SJSA1 (cell line): ENCODE results near the gene ZNF335. TPM values are rescaled to one million over a fixed set of nuclear protein-coding genes. Genes with fewer than 3 reads are reported as not detected.
"Not testable (repeated sequence)": the region's sequence is repeated elsewhere in the genome, so short reads cannot be mapped to it uniquely, and the experiment has no call there.

ENCODE experiments used
- DNase-seq, 2 experiments: peaks; one replicate each; pipeline ENCODE4 v3.0.0-alpha.2; 2015 to 2020; ENCODE audit warnings: low spot score in 2 of 2, low read depth in 1 of 2
- H3K27ac ChIP-seq: fragments of 250-450 bp; sonication (Bioruptor Pico); 2 replicates; pipeline ENCODE4 v1.5.1; 2020; ENCODE audit warnings: mild to moderate bottlenecking, moderate library complexity
- H3K27me3 ChIP-seq: fragments of 250-450 bp; sonication (Bioruptor Pico); replicated peaks from 2 replicates; pipeline ENCODE4 v1.5.1; 2020; ENCODE audit warnings: mild to moderate bottlenecking, moderate library complexity
- H3K36me3 ChIP-seq: fragments of 250-450 bp; sonication (Bioruptor Pico); 2 replicates; pipeline ENCODE4 v1.5.1; 2020; ENCODE audit warnings: mild to moderate bottlenecking
- H3K4me1 ChIP-seq: fragments of 250-450 bp; sonication (Bioruptor Pico); replicated peaks from 2 replicates; pipeline ENCODE4 v1.6.1; 2021; ENCODE audit warnings: mild to moderate bottlenecking
- H3K4me3 ChIP-seq: fragments of 250-450 bp; sonication (Bioruptor Pico); 2 replicates; pipeline ENCODE4 v1.5.1; 2020; ENCODE audit warnings: mild to moderate bottlenecking
- H3K9me3 ChIP-seq: fragments of 250-450 bp; sonication (Bioruptor Pico); replicated peaks from 2 replicates; pipeline ENCODE4 v1.5.1; 2020; ENCODE audit warnings: mild to moderate bottlenecking
- total RNA-seq: library from RNA; depleted of rRNA; stranded (reverse); fragments of >200 nt; shearing (Covaris generic); gene quantifications from 2 replicates; pipeline ENCODE4 v1.2.3, GENCODE V29; 2014

Gene ZNF335
- total RNA-seq, 1 experiment from 2014 or later, result 12.2 TPM

- H3K27ac ChIP-seq, result no peak overlapping the region
- peaks cover 81% of the 10 kb centered on the region for H3K36me3 ChIP-seq
- peak in 1 of 2 experiments; percentile 44 for DNase-seq
- H3K9me3 ChIP-seq, result no peaks in the 10 kb centered on the region
- H3K4me3 ChIP-seq, result no peak overlapping the region
- no peaks in the 10 kb centered on the region for H3K4me1 ChIP-seq
- no peaks in the 10 kb centered on the region for H3K27me3 ChIP-seq
Measured at GRCh38 chr20:45959126-45959525, 12.9 kb downstream of the ZNF335 start.

DNA sequence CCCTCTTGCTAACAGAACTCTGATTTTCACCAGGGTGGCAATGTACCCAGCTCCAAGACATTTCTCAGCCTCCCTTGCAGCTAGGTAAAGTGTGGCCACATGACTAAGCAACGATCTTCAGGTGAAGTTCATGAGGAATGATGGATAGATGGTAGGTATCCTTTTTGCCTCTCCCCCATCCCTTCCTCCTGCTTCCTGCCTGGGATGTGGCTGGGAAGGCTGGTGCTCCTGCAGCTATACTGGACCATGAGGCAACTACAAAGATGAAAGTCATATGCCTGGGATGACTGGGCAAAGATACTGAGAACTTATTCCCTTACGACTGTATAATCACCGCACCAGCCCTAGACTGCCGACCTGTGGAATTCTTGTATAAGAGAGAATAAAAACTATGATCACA, 13.4 kb downstream of the ZNF335 start:
- Histone ChIP-seq H3K4me3 (no peak overlapping the region), H3K27ac (no peak overlapping the region), H3K9me3 (no peaks in the 10 kb centered on the region), H3K27me3 (no peaks in the 10 kb centered on the region), H3K4me1 (no peaks in the 10 kb centered on the region), H3K36me3 (peaks cover 81% of the 10 kb centered on the region)
- no peak for DNase-seq

GRCh38 chr20:45957021-45957941, 14.7 kb downstream of the ZNF335 start:
- no peaks in the 10 kb centered on the region for H3K27me3 ChIP-seq
- peaks cover 81% of the 10 kb centered on the region for H3K36me3 ChIP-seq
- no peaks in the 10 kb centered on the region for H3K4me1 ChIP-seq
- no peaks in the 10 kb centered on the region for H3K9me3 ChIP-seq
- H3K27ac ChIP-seq, result no peak overlapping the region
- no peak overlapping the region for H3K4me3 ChIP-seq
- DNase-seq, result no peak

- not testable (repeated sequence) for H3K9me3 ChIP-seq
- H3K36me3 ChIP-seq, result peaks cover 82% of the 10 kb centered on the region
Measured at GRCh38 chr20:45956326-45956725, 15.7 kb downstream of the ZNF335 start.

GRCh38 chr20:45953672-45954071, 18.3 kb downstream of the ZNF335 start:
- Histone ChIP-seq H3K4me3 (no peak overlapping the region), H3K36me3 (peaks cover 83% of the 10 kb centered on the region), H3K27ac (no peak overlapping the region), H3K27me3 (no peaks in the 10 kb centered on the region), H3K4me1 (no peaks in the 10 kb centered on the region), H3K9me3 (no peaks in the 10 kb centered on the region)
- DNase-seq, result no peak

More at GRCh38 chr20:45956326-45956725, 15.7 kb downstream of the ZNF335 start:
- not testable (repeated sequence) for DNase-seq, H3K4me3 ChIP-seq, H3K27ac ChIP-seq, H3K4me1 ChIP-seq, H3K27me3 ChIP-seq

GRCh38 chr20:45952861-45953260, 19.1 kb downstream of the ZNF335 start:
- Histone ChIP-seq H3K9me3 (no peaks in the 10 kb centered on the region), H3K27me3 (no peaks in the 10 kb centered on the region), H3K36me3 (peaks cover 85% of the 10 kb centered on the region), H3K4me3 (no peak overlapping the region), H3K4me1 (no peaks in the 10 kb centered on the region), H3K27ac (no peak overlapping the region)
- DNase-seq, result no peak

GRCh38 chr20:45951925-45952834, 19.8 kb downstream of the ZNF335 start:
- Histone ChIP-seq H3K9me3 (no peaks in the 10 kb centered on the region), H3K4me1 (no peaks in the 10 kb centered on the region), H3K36me3 (peaks cover 86% of the 10 kb centered on the region)

GRCh38 chr20:45950330-45950646, 21.7 kb downstream of the ZNF335 start:
- Histone ChIP-seq H3K27ac (no peak overlapping the region), H3K4me1 (no peaks in the 10 kb centered on the region), H3K9me3 (no peaks in the 10 kb centered on the region), H3K36me3 (peaks cover 91% of the 10 kb centered on the region), H3K4me3 (no peak overlapping the region), H3K27me3 (no peaks in the 10 kb centered on the region)
- DNase-seq, result no peak

More at GRCh38 chr20:45951925-45952834, 19.8 kb downstream of the ZNF335 start:
- H3K27me3 ChIP-seq, result no peaks in the 10 kb centered on the region
- DNase-seq, result no peak
- no peak overlapping the region for H3K27ac ChIP-seq
- no peak overlapping the region for H3K4me3 ChIP-seq

GRCh38 chr20:45949542-45950329, 22.3 kb downstream of the ZNF335 start:
- DNase-seq, result peak in 1 of 2 experiments; percentile 40
- no peaks in the 10 kb centered on the region for H3K27me3 ChIP-seq
- peaks cover 94% of the 10 kb centered on the region for H3K36me3 ChIP-seq
- H3K27ac ChIP-seq, result no peak overlapping the region
- H3K4me3 ChIP-seq, result no peak overlapping the region
- H3K9me3 ChIP-seq, result no peaks in the 10 kb centered on the region
- no peaks in the 10 kb centered on the region for H3K4me1 ChIP-seq

DNA sequence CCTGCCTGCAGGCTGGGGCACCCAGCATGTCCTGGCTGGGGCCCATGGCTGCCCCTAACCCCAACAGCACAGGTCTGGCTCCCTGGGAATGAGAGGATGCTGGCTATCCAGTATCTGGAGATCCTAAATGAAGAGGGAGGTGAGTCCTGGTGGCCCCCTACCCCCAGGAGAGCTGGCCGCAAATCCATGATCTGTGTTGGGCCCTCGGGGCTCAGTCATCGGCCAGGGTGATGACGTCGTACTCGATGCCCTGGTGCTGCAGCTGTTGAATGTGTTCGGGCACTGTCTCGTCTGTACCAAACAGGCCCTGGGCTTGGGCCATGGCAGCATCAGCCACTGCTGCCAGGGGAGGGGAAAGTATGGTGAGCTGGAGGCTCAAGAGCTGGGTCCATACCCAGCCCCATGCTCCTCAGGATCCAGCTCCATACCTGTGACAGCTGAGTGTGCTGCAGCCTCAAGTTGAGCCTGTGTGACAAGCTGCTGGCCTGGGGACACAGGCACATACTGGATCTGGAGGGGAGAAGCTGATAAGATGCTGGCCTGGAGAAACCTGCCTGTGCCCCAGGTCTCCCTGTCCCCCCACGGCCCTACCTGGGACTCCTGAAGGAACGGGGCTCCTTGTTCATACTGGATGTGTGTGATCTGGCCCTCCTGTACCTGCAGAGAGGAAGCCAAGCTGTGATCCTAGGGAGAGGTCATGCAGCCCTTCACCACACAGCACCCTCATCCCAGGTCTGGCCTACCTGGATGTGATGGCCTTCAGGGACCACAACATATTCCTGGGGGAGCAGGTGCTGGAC, 23.1 kb downstream of the ZNF335 start:
- H3K36me3 ChIP-seq, result peaks cover 100% of the 10 kb centered on the region

DNA sequence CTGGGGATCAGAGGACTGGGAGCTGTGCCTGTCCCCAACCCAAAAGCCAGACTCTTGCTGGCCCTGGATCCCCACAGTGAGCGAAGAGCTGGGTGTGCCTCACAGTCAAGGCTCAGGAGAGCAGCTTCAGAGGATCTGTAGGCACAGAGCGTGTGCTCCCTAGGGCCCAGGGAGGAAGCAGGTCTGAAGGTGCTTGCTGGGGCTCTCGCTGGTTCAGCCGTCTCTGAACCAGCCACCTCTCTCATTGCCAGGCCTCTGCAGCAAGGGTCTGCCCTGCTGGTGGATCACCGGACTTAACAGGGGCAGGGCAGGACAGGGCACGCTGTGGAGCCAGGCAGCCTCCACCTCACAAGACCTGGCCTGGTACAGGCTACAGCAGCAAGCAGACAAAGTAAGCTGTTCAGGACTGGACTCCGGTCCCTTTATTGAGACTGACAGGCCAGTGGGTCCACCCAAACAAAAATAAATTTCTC, 23.7 kb downstream of the ZNF335 start:
- H3K27ac ChIP-seq, result no peak overlapping the region
- H3K4me1 ChIP-seq, result no peaks in the 10 kb centered on the region
- H3K36me3 ChIP-seq, result peaks cover 100% of the 10 kb centered on the region
- H3K4me3 ChIP-seq, result no peak overlapping the region
- H3K9me3 ChIP-seq, result no peaks in the 10 kb centered on the region
- H3K27me3 ChIP-seq, result no peaks in the 10 kb centered on the region
- no peak for DNase-seq

More for the DNA sequence above, 23.1 kb downstream of the ZNF335 start:
- H3K27ac ChIP-seq, result no peak overlapping the region
- no peaks in the 10 kb centered on the region for H3K4me1 ChIP-seq
- no peaks in the 10 kb centered on the region for H3K27me3 ChIP-seq
- H3K9me3 ChIP-seq, result no peaks in the 10 kb centered on the region
- DNase-seq, result peak in 1 of 2 experiments; percentile 40
- H3K4me3 ChIP-seq, result no peak overlapping the region

DNA sequence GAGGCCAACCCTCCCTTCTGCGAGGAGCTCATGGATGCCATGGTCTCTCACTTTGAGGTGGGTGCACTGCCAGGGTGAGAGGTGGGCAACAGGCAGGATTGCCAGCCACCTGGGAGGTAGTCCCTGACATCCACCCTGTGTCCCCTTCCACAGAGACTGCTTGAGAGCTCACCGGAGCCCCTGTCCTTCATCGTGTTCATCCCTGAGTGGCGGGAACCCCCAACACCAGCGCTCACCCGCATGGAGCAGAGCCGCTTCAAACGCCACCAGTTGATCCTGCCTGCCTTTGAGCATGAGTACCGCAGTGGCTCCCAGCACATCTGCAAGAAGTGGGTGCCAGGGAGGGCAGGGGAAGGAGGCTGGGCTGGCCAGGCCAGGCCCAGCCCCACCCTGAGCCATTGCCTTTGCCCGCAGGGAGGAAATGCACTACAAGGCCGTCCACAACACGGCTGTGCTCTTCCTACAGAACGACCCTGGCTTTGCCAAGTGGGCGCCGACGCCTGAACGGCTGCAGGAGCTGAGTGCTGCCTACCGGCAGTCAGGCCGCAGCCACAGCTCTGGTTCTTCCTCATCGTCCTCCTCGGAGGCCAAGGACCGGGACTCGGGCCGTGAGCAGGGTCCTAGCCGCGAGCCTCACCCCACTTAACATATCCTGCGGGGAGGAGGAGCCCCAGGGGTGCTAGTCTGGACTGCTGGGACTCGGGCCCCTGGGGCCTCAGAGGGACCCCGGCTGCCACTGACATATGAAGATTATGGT, 24.7 kb downstream of the ZNF335 start:
- H3K4me3 ChIP-seq, result no peak overlapping the region
- H3K27me3 ChIP-seq, result no peaks in the 10 kb centered on the region
- no peaks in the 10 kb centered on the region for H3K4me1 ChIP-seq
- H3K9me3 ChIP-seq, result no peaks in the 10 kb centered on the region
- no peak overlapping the region for H3K27ac ChIP-seq
- DNase-seq, result peak in 1 of 2 experiments; percentile 42
- peaks cover 96% of the 10 kb centered on the region for H3K36me3 ChIP-seq
